Loucy (cell line): ENCODE data around the gene SARM1.

ENCODE experiments used
- H2AFZ ChIP-seq: fragments of 200-600 bp; sonication (generic); 2 replicates; pipeline ENCODE4 v1.6.0; 2016; ENCODE audit warnings: antibody characterized with exemption, mild to moderate bottlenecking, low read length, moderate library complexity
- H3F3A ChIP-seq: fragments of 200-600 bp; 2 replicates; pipeline ENCODE4 v1.6.0; 2016; ENCODE audit warnings: antibody characterized with exemption, low read depth, mild to moderate bottlenecking
- H3K27me3 ChIP-seq: fragments of 200-600 bp; sonication (generic); 2 replicates; pipeline ENCODE4 v1.6.1; 2014; ENCODE audit warnings: low read length, mild to moderate bottlenecking; ENCODE audit not compliant: insufficient read depth, poor library complexity, severe bottlenecking
- H3K36me3 ChIP-seq: fragments of 200-600 bp; sonication (generic); 2 replicates; pipeline ENCODE4 v1.6.1; 2016; ENCODE audit warnings: low read length; ENCODE audit not compliant: insufficient read depth
- H3K4me1 ChIP-seq: fragments of 200-600 bp; sonication (generic); 2 replicates; pipeline ENCODE4 v1.5.1; 2014; ENCODE audit warnings: low read length, mild to moderate bottlenecking; ENCODE audit not compliant: insufficient read depth, poor library complexity, severe bottlenecking
- H3K4me2 ChIP-seq: fragments of 200-600 bp; sonication (generic); 2 replicates; pipeline ENCODE4 v1.6.0; 2014; ENCODE audit warnings: antibody characterized with exemption, low read length, low read depth, mild to moderate bottlenecking; ENCODE audit not compliant: poor library complexity, severe bottlenecking
- H3K4me3 ChIP-seq: fragments of 200-600 bp; sonication (generic); 2 replicates; pipeline ENCODE4 v1.5.1; 2014; ENCODE audit warnings: low read length, mild to moderate bottlenecking, mixed read lengths; ENCODE audit not compliant: poor library complexity, severe bottlenecking
- H3K79me2 ChIP-seq: fragments of 200-600 bp; sonication (generic); 2 replicates; pipeline ENCODE4 v1.6.1; 2014; ENCODE audit warnings: low read length; ENCODE audit not compliant: insufficient read depth
- H3K9ac ChIP-seq: fragments of 200-600 bp; sonication (generic); 2 replicates; pipeline ENCODE4 v1.6.0; 2014; ENCODE audit warnings: mild to moderate bottlenecking, low read depth, low read length, moderate library complexity; ENCODE audit not compliant: poor library complexity, severe bottlenecking
- H3K9me2 ChIP-seq: fragments of 200-600 bp; sonication (generic); replicated peaks from 2 replicates; pipeline ENCODE4 v1.6.1; 2016; ENCODE audit warnings: low read depth, low read length, mixed read lengths
- H3K9me3 ChIP-seq: fragments of 200-600 bp; sonication (generic); 2 replicates; pipeline ENCODE4 v1.6.1; 2014; ENCODE audit warnings: mild to moderate bottlenecking, antibody characterized with exemption, low read length, low read depth; ENCODE audit not compliant: insufficient read depth
- H4K20me1 ChIP-seq: fragments of 200-600 bp; sonication (generic); 2 replicates; pipeline ENCODE4 v1.6.0; 2014; ENCODE audit warnings: antibody characterized with exemption, low read length, mild to moderate bottlenecking; ENCODE audit not compliant: insufficient read depth, poor library complexity, severe bottlenecking
- EZH2phosphoT487 ChIP-seq: fragments of 200-600 bp; IDR thresholded peaks from 2 replicates; pipeline ENCODE4 v1.6.1; 2018; ENCODE audit warnings: antibody characterized with exemption, mild to moderate bottlenecking, moderate library complexity, borderline replicate concordance
- TF ChIP-seq, protein P1 (sequence below): fragments of 200-600 bp; sonication (generic); conservative IDR thresholded peaks from 2 replicates; pipeline ENCODE4 v1.5.1; 2014; ENCODE audit warnings: mild to moderate bottlenecking, antibody characterized with exemption, low read length

The SARM1 gene

DNA sequence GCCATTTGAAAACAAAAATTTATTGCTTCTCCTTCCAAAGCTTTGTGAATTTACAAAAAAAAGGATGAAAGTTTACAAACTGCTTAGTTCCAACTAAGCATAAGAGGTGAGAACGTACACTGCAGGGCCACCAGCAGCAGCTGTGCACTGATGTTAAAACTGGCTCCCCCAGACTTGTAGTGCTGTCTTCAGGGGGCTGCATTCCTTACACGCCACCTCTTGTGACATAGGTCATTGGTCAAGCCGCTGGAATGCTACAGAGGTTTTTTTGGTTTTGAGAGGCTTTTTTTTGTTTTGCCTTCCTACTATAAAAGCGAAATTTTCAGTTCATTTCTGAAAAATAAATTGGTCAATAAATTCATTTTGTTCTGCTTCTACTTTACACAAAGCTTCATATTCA lies 43.2 kb upstream of the SARM1 start:
- no peaks in the 10 kb centered on the region for H3K9me2 ChIP-seq
- peaks cover 42% of the 10 kb centered on the region; the same call in 1 of the 2 replicates for H3K36me3 ChIP-seq
- no peak overlapping the region for H2AFZ ChIP-seq
- TF ChIP-seq EZH2phosphoT487 = no peak
- TF ChIP-seq, protein P1, sequence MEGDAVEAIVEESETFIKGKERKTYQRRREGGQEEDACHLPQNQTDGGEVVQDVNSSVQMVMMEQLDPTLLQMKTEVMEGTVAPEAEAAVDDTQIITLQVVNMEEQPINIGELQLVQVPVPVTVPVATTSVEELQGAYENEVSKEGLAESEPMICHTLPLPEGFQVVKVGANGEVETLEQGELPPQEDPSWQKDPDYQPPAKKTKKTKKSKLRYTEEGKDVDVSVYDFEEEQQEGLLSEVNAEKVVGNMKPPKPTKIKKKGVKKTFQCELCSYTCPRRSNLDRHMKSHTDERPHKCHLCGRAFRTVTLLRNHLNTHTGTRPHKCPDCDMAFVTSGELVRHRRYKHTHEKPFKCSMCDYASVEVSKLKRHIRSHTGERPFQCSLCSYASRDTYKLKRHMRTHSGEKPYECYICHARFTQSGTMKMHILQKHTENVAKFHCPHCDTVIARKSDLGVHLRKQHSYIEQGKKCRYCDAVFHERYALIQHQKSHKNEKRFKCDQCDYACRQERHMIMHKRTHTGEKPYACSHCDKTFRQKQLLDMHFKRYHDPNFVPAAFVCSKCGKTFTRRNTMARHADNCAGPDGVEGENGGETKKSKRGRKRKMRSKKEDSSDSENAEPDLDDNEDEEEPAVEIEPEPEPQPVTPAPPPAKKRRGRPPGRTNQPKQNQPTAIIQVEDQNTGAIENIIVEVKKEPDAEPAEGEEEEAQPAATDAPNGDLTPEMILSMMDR = no peak
- H3F3A ChIP-seq = no peaks in the 10 kb centered on the region; the same call in 1 of the 2 replicates
- H3K4me2 ChIP-seq = no peak overlapping the region
- H3K4me3 ChIP-seq = no peak overlapping the region
- H4K20me1 ChIP-seq = peaks cover 23% of the 10 kb centered on the region
- H3K4me1 ChIP-seq = peaks cover 12% of the 10 kb centered on the region
- H3K9ac ChIP-seq = no peak overlapping the region
- no peaks in the 10 kb centered on the region for H3K9me3 ChIP-seq
- peaks cover 33% of the 10 kb centered on the region for H3K79me2 ChIP-seq
- H3K27me3 ChIP-seq = no peaks in the 10 kb centered on the region

DNA sequence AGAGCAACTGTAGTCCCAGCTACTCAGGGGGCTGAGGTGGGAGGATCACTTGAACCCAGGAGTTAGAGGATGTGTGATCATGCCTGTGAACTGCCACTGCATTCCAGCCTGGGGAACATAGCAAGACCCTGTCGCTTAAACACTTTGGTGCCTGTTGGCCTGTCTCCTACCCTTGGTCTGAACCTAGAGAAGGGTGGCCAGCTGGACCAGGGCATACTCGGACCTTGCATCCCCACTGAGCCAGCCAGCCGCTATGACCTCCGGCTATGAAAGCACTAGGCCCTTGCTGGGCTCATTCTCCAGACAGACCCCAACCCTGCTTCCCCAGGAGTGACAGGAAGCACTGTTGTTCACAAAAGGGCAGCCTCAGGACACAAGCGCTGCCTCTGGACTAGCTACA lies 40.8 kb upstream of the SARM1 start:
- H3K9ac ChIP-seq = no peak overlapping the region
- H3F3A ChIP-seq = no peaks in the 10 kb centered on the region; the same call in 1 of the 2 replicates
- no peaks in the 10 kb centered on the region for H3K9me2 ChIP-seq
- no peak overlapping the region for H2AFZ ChIP-seq
- H3K79me2 ChIP-seq = peaks cover 26% of the 10 kb centered on the region; the same call in 1 of the 2 replicates
- H3K4me2 ChIP-seq = no peak overlapping the region
- peaks cover under 1% of the 10 kb centered on the region for H4K20me1 ChIP-seq
- peaks cover 39% of the 10 kb centered on the region; the same call in 1 of the 2 replicates for H3K36me3 ChIP-seq
- H3K9me3 ChIP-seq = no peaks in the 10 kb centered on the region
- no peak overlapping the region for H3K4me3 ChIP-seq
- H3K27me3 ChIP-seq = no peaks in the 10 kb centered on the region
- TF ChIP-seq, protein P1 = no peak
- TF ChIP-seq EZH2phosphoT487 = no peak
- peaks cover 10% of the 10 kb centered on the region for H3K4me1 ChIP-seq

DNA sequence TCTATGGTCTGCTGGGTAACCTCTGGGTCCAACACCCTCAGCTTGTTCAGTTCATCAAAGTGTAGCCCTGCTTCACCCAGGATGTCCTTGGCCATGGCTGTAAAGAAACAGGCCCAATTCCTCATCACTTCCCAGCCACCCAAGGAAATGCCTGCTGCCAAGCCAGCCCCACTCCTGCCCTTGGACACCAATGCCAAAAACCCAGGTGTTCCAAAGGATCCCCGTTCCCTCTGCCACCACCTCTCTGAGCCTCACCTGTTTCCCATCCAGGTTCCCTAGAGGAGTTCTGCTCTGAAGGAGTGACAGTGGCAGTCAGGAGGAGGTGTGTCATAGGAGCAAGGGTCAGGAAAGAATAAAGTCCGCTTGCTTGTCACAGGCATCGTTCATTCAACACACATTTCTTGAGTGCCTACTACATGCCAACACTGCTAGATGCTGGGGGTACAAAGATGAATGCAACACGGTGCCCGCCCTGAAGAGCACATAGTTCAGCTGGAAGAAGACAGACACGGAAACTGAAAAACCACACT lies 39.5 kb upstream of the SARM1 start:
- Histone ChIP-seq H4K20me1 (peaks cover 4% of the 10 kb centered on the region), H3K4me2 (no peak overlapping the region), H3K9me2 (no peaks in the 10 kb centered on the region), H3K9ac (no peak overlapping the region), H3K4me1 (peaks cover 20% of the 10 kb centered on the region), H3K79me2 (peaks cover 27% of the 10 kb centered on the region; the same call in 1 of the 2 replicates), H3K4me3 (no peak overlapping the region), H3F3A (no peaks in the 10 kb centered on the region; the same call in 1 of the 2 replicates), H2AFZ (no peak overlapping the region), H3K9me3 (no peaks in the 10 kb centered on the region), H3K27me3 (no peaks in the 10 kb centered on the region), H3K36me3 (peaks cover 26% of the 10 kb centered on the region; the same call in 1 of the 2 replicates)
- TF ChIP-seq, protein P1 = no peak
- TF ChIP-seq EZH2phosphoT487 = no peak
